ENCODE measurements around the gene KCNMA1.

- TF ChIP-seq CTCF (IDR thresholded peaks at IDR 0.05; ENCODE audit: low read depth, low read length) (no peak), POLR2A (IDR thresholded peaks at IDR 0.05; ENCODE audit: extremely low read depth, insufficient read length) (no peak)
Observed at GRCh38 chr10:77190291-77190690, 447.3 kb downstream of the KCNMA1 start.

Data from NB4 (cell line).